KOPT-K1 (cell line): Measurements from ENCODE around the gene PFKFB2.

ENCODE experiments used
- H3K27ac ChIP-seq: fragments of 200-600 bp; sonication (generic); 2 replicates; pipeline ENCODE4 v1.5.1; 2016; ENCODE audit warnings: antibody characterized with exemption, mild to moderate bottlenecking, low read depth, low read length; ENCODE audit not compliant: poor library complexity, severe bottlenecking
- H3K36me3 ChIP-seq: fragments of 200-600 bp; sonication (generic); 2 replicates; pipeline ENCODE4 v1.5.1; 2017; ENCODE audit warnings: antibody characterized with exemption, mild to moderate bottlenecking, low read length, moderate library complexity; ENCODE audit not compliant: insufficient read depth
- H3K9me3 ChIP-seq: fragments of 200-600 bp; sonication (generic); 2 replicates; pipeline ENCODE4 v1.5.1; 2017; ENCODE audit warnings: antibody characterized with exemption, low read length, mild to moderate bottlenecking; ENCODE audit not compliant: insufficient read depth, poor library complexity, severe bottlenecking

PFKFB2 gene

DNA sequence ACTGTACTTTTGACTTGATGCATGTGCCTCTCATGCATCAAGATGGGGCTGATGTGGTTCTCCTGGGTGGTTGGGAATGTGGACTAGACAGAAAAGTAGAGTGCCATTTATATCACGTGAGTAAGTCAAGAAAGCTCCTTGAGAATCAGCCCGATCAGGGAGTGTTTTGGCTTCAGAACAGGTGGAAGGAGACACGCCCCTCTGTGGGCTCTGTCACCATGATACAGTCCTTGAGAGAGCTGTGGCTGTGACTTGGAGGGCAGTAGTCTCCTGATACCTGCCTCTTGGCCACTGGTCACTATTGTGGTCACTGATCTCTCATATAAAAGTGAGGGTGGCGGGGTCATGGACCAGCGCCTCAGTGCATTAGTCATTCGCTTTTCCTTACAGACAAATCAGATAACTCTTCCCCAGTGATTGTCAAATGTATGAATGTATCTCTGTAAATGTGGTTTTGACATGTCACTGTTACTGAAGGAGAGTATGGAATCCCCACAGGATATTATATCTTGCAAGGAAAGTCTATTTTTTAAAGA is 26.7 kb downstream of the PFKFB2 start:
- no peaks in the 10 kb centered on the region for H3K36me3 ChIP-seq
- H3K9me3 ChIP-seq: no peaks in the 10 kb centered on the region
- no peak overlapping the region for H3K27ac ChIP-seq

- Histone ChIP-seq H3K36me3 (no peaks in the 10 kb centered on the region), H3K27ac (no peak overlapping the region), H3K9me3 (no peaks in the 10 kb centered on the region)
Observed at GRCh38 chr1:207081088-207081487, 28.0 kb downstream of the PFKFB2 start.

DNA sequence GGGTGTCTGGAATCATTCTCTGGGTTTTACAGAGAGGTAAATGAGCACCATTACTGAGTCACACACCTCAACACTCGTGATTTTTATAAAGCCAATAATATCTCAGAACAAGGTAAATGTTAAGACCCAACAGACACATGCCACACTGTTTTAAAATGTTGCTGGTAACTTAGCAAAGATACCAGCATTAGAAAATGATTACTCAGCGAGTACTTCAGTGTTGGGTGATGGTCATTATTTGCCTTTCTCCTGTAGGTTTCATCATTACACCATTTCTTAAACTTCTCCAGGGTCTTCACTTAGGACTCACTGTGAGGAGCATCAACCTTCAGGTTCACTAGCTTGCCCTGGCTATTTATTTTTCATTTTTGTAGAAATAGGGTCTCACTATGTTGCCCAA is 28.7 kb downstream of the PFKFB2 start:
- Histone ChIP-seq H3K27ac (no peak overlapping the region), H3K36me3 (no peaks in the 10 kb centered on the region), H3K9me3 (no peaks in the 10 kb centered on the region)

GRCh38 chr1:207084232-207084631 is 31.2 kb downstream of the PFKFB2 start:
- Histone ChIP-seq H3K27ac (no peak overlapping the region), H3K36me3 (no peaks in the 10 kb centered on the region), H3K9me3 (no peaks in the 10 kb centered on the region)

GRCh38 chr1:207084701-207085180 is 31.7 kb downstream of the PFKFB2 start:
- Histone ChIP-seq H3K27ac (peak overlapping the region; percentile 23), H3K9me3 (no peaks in the 10 kb centered on the region), H3K36me3 (no peaks in the 10 kb centered on the region)

DNA sequence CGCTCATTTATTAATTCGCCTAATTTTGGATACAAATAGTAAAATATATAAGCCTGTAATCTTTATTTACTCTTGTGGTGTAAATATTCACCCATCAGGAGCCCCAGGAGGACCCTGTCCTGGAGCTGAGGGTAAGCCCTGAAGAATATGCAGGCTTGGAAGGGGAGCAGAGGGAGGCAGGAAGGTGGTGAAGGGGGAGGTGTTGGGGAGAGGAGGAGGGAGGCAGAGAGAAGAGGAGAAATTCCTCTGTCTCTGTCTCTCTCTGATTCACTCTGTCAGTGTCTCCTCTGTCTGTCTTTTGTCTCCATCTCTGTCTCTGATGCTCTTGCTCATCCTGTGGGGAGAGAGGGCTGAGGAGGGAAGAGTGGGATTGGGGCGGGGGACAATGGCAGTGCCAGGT is 32.8 kb downstream of the PFKFB2 start:
- Histone ChIP-seq H3K9me3 (no peaks in the 10 kb centered on the region), H3K27ac (no peak overlapping the region), H3K36me3 (no peaks in the 10 kb centered on the region)

DNA sequence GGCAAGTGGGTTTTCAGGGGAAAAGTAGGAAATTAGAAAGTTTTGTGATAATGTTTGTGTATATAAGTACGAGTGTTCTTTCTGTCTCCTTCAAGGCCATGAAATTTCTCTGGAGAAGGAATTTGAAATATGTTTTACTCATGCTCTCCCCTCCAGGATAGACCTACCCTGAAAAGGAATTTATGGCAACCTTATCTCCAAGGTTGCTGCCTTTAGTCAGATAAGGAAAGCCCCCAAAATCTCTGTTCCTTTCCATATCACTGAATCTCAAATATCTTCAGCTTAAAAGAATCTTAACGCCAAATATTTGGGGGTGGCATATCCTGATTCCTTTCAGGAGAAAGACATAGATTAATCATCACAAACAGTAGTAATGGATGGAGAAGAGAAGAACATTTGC is 35.1 kb downstream of the PFKFB2 start:
- Histone ChIP-seq H3K9me3 (no peaks in the 10 kb centered on the region), H3K36me3 (no peaks in the 10 kb centered on the region), H3K27ac (no peak overlapping the region)

DNA sequence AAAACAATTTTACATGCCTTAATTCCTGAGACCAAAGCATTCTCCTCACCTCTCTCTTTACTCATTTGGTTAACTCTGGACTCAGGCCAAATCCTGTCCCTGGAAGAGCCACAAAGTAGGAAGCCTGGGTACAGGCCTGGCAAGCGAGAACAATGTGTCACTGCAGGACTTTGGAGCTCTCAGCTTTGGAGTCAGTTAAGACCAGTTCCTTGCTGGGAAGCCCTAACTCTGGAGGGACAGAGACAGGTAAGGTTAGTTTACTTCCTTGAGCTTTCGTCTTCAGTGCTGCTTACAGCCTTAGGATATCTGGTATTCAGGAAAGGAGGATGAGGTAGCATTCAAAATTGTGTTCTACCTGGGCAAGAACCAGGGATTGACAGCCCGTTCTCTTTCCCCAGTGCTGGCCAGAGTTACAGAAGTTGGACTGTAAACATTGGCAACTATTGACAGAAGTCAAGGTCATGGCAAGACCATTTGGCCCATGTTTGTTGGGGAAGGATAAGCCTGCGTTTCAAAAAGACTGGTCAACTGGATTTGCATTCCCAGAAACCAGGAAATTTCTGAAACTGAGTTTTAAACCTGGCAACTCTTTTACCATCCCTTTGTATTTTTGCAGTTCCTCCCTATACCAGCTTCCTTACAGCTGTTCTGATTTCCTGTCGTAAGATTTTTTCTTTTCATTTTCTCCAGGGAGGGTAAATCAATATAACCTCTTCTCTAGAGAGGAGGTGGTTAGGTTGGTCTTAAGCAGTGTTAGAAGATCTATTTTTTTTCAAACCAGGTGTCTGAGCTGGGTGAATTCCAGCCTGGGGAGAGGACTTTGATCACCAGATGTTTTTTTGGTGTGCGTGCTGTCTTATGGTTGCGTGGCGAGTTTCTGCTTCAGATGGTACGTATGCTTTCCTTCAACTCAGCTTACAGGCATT is 35.9 kb downstream of the PFKFB2 start, which contains the start of gene C4BPB:
C4BPB (plus strand) TSS at position 160 of the 926 bp plus-strand sequence; CDS start at position 832, 672 bp downstream.
- no peaks in the 10 kb centered on the region for H3K9me3 ChIP-seq
- H3K36me3 ChIP-seq: no peaks in the 10 kb centered on the region
- peak within 1 kb of the TSS; percentile 30 for H3K27ac ChIP-seq

DNA sequence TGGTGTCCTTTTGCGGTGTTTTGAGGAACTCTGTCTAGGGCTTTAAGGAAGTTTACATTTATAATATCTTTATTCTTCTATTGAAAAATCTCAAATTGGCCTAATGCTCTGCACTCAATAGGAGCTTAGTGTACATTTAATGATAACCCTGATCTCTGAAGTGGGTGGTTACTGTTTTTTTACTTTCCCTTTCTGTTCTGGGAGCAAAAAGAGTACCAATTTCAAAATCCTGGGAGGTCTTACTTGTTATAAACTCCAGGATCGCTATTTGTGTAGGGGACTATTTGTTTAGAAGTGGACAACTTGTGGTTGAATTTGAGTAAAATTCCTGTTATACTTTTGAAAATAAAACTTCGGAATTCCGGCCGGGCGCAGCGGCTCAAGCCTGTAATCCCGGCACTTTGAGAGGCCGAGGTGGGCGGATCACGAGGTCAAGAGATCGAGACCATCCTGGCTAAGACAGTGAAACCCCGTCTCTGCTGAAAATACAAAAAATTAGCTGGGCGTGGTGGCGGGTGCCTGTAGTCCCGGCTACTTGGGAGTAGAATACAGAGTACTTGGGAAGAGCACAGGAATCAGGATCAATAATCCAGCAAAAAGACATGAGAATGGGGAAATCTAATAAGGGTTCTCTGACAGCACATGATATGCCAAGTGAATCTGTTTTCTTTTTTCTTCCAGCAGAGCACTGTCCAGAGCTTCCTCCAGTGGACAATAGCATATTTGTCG is 36.7 kb downstream of the PFKFB2 start:
- no peaks in the 10 kb centered on the region for H3K9me3 ChIP-seq
- peak overlapping the region; percentile 30 for H3K27ac ChIP-seq
- H3K36me3 ChIP-seq: no peaks in the 10 kb centered on the region

DNA sequence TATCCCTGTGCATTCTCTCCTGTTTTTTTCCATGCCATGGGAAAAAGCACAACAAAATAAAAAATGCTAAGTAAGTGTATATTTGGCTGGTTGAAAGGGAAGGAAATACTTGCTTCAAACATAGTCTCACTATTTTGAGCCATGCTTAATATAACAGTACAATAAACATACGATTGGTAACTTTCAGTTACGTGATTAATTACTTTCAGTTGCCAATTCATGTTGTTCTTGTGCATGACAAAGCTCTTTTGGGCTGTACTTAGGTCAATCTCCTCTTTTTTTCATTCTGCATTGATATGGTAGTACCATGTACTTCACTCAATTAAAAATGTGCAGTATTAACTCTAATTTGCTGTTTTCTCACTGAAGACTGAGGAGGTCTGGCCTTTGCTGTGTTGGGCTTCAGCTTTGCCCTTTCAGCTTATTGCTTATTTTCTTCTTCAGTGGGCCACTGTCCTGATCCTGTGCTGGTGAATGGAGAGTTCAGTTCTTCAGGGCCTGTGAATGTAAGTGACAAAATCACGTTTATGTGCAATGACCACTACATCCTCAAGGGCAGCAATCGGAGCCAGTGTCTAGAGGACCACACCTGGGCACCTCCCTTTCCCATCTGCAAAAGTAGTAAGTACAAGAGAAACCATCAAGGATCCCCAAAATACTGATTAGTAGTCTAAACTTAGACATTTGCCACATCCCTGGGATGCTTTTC is 38.3 kb downstream of the PFKFB2 start:
- Histone ChIP-seq H3K27ac (no peak overlapping the region), H3K9me3 (no peaks in the 10 kb centered on the region), H3K36me3 (no peaks in the 10 kb centered on the region)

DNA sequence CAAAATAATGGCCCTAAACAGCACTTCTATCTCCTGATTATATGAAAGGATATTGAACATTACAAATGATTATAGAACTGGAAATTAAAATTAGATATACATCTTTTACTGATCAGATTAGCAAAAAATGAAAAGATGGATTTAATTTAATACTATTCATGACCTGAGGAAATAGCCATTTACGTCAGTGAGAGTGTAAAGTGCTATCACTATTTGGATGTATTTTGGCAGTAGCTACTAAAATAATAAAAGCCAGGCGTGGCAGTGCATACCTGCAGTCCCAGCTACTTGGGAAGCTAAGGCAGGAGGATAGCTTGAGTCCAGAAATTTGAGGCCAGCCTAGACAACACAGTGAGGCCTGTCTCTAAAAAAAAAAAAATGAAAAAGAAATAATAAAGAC is 40.9 kb downstream of the PFKFB2 start:
- no peak overlapping the region for H3K27ac ChIP-seq
- peaks cover 7% of the 10 kb centered on the region for H3K9me3 ChIP-seq
- no peaks in the 10 kb centered on the region for H3K36me3 ChIP-seq

GRCh38 chr1:207097871-207098324 is 44.8 kb downstream of the PFKFB2 start:
- no peak overlapping the region for H3K27ac ChIP-seq
- peaks cover 7% of the 10 kb centered on the region for H3K9me3 ChIP-seq

GRCh38 chr1:207101720-207102119 is 48.6 kb downstream of the PFKFB2 start:
- Histone ChIP-seq H3K27ac (no peak overlapping the region), H3K36me3 (no peaks in the 10 kb centered on the region), H3K9me3 (peaks cover 7% of the 10 kb centered on the region)

More at GRCh38 chr1:207097871-207098324, 44.8 kb downstream of the PFKFB2 start:
- H3K36me3 ChIP-seq: no peaks in the 10 kb centered on the region

DNA sequence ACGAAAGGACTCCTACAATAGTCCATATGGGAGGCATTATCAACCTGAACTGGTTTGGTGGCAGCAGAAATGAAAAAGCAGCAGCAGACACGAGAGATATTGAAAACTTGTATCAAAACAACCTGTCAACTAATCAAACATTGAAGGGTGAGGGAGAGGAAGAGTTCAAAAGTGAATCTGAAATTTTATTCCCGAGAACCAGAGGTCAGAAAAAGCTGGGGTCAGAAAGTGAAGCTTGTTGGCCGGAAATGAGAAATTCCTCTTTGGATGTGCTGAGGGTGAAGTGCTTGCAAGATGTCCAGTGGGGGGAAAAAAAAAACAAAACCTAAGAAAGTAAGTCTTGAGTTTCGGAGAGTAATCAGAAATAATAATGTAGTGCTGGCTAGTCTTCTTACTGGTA is 49.1 kb downstream of the PFKFB2 start:
- Histone ChIP-seq H3K9me3 (peaks cover 7% of the 10 kb centered on the region), H3K27ac (no peak overlapping the region), H3K36me3 (no peaks in the 10 kb centered on the region)
